B cell (primary cell): Measurements from ENCODE around the gene POU3F3. TPM values are rescaled to one million over a fixed set of nuclear protein-coding genes. Genes with fewer than 3 reads are reported as not detected.
A peak's percentile ranks its signal among the peaks of the same experiment; 100 is the strongest.

Experiments
- ATAC-seq: fragments of 200-7000 bp; cut with Tn5 transposase; one replicate; pipeline ENCODE4 v1.10.0; 2021; ENCODE audit warnings: low read depth, mild to moderate bottlenecking, moderate number of reproducible peaks, moderate library complexity
- CTCF ChIA-PET: fragments of 350-600 bp; sonication (Branson Sonifier 250); formaldehyde crosslinking; loops from one replicate; lab custom pipeline; 2021; ENCODE audit warnings: antibody characterized with exemption, inconsistent platforms; lab: Charles Lee
- POLR2A ChIA-PET: fragments of 350-600 bp; sonication (Branson Sonifier 250); formaldehyde crosslinking; loops from one replicate; lab custom pipeline; 2021; ENCODE audit warnings: antibody characterized with exemption; lab: Charles Lee
- DNase-seq: peaks from one replicate; pipeline ENCODE4 v3.0.0; 2013
- H2AFZ ChIP-seq: 2 replicates; pipeline ENCODE4 v1.6.1; 2012; ENCODE audit warnings: mild to moderate bottlenecking, low read depth, low read length; ENCODE audit not compliant: insufficient read depth, poor library complexity, severe bottlenecking
- H3K27ac ChIP-seq, 2 donors: 1 replicate in 1 of 2; 2 replicates in 1 of 2; pipeline ENCODE4 v1.5.1; 2012 to 2013; ENCODE audit warnings: low read length in 2 of 2, mild to moderate bottlenecking in 2 of 2, moderate library complexity in 1 of 2
- H3K27me3 ChIP-seq, 4 experiments: fragments of 200-600 bp in 1 of 4; sonication (generic) in 1 of 4; replicated peaks in 1 of 4; 1 replicate in 2 of 4; 2 replicates in 2 of 4; pipeline versions ENCODE4 v1.6.1 to v1.7.0; 2013 to 2016; ENCODE audit warnings: low read length in 3 of 4, mild to moderate bottlenecking in 2 of 4, mixed read lengths in 1 of 4, moderate library complexity in 1 of 4; ENCODE audit not compliant: insufficient read depth in 4 of 4, control insufficient read depth in 3 of 4; ENCODE audit errors: control extremely low read depth in 1 of 4
- H3K36me3 ChIP-seq, 2 experiments: replicated peaks in 1 of 2; 1 replicate in 1 of 2; 2 replicates in 1 of 2; pipeline versions ENCODE4 v1.6.1 to v1.7.1; 2013; ENCODE audit warnings: low read length in 1 of 2; ENCODE audit not compliant: insufficient read depth in 2 of 2, control insufficient read depth in 1 of 2; ENCODE audit errors: control extremely low read depth in 1 of 2, extremely low read depth in 1 of 2
- H3K4me1 ChIP-seq, 2 donors: fragments of 200-600 bp in 1 of 2; sonication (generic) in 1 of 2; 1 replicate in 1 of 2; 2 replicates in 1 of 2; pipeline versions ENCODE4 v1.5.1 to v1.6.1; 2013 to 2017; ENCODE audit warnings: low read length in 2 of 2; ENCODE audit not compliant: control insufficient read depth in 2 of 2, insufficient read depth in 2 of 2
- H3K4me2 ChIP-seq: replicated peaks from 2 replicates; pipeline ENCODE3; 2012; ENCODE audit warnings: mild to moderate bottlenecking, low read depth, low read length; ENCODE audit not compliant: poor library complexity, severe bottlenecking
- H3K4me3 ChIP-seq, 5 experiments: fragments of 200-600 bp in 1 of 5; sonication (generic) in 1 of 5; 1 replicate in 3 of 5; 2 replicates in 2 of 5; pipeline versions ENCODE4 v1.5.1 to v1.7.0; 2011 to 2016; ENCODE audit warnings: low read length in 4 of 5, mild to moderate bottlenecking in 4 of 5, low read depth in 2 of 5, control low read depth in 1 of 5, moderate library complexity in 1 of 5; ENCODE audit not compliant: insufficient read depth in 1 of 5; ENCODE audit errors: control extremely low read depth in 1 of 5, extremely low read depth in 1 of 5
- H3K79me2 ChIP-seq: fragments of 200-600 bp; sonication (generic); one replicate; pipeline ENCODE4 v1.6.0; 2016; ENCODE audit warnings: low read length; ENCODE audit not compliant: control insufficient read depth, insufficient read depth
- H3K9ac ChIP-seq: fragments of 200-600 bp; sonication (generic); 2 replicates; pipeline ENCODE4 v1.6.1; 2017; ENCODE audit warnings: mild to moderate bottlenecking, low read length, moderate library complexity
- H3K9me3 ChIP-seq, 3 donors: one replicate each; pipeline versions ENCODE4 v1.6.1 to v1.7.1; 2013; ENCODE audit warnings: low read length in 2 of 3; ENCODE audit not compliant: control insufficient read depth in 2 of 3, insufficient read depth in 1 of 3; ENCODE audit errors: control extremely low read depth in 1 of 3
- H4K20me1 ChIP-seq: 2 replicates; pipeline ENCODE4 v1.6.0; 2012; ENCODE audit warnings: mild to moderate bottlenecking, low read length; ENCODE audit not compliant: insufficient read depth, control insufficient read depth, poor library complexity, severe bottlenecking
- H3K27ac Mint-ChIP-seq: one replicate; pipeline ENCODE4 v1.8.0; 2021; ENCODE audit warnings: mixed read lengths
- H3K27me3 Mint-ChIP-seq: one replicate; pipeline ENCODE4 v1.8.0; 2021; ENCODE audit warnings: mixed read lengths
- H3K4me1 Mint-ChIP-seq: one replicate; pipeline ENCODE4 v1.8.0; 2021; ENCODE audit warnings: mixed read lengths
- H3K4me3 Mint-ChIP-seq: one replicate; pipeline ENCODE4 v1.8.0; 2021; ENCODE audit warnings: mixed read lengths
- H3K9me3 Mint-ChIP-seq: one replicate; pipeline ENCODE4 v1.8.0; 2022; ENCODE audit warnings: mixed read lengths; ENCODE audit not compliant: insufficient read depth
- EZH2 ChIP-seq: IDR thresholded peaks from 2 replicates; pipeline ENCODE4 v1.6.1; 2012; ENCODE audit warnings: borderline replicate concordance, low read depth, mild to moderate bottlenecking, moderate library complexity, low read length; ENCODE audit not compliant: insufficient read depth, poor library complexity, severe bottlenecking
- WGBS: methylation state at CpG from one replicate; pipeline ENCODE4 v1.1.5; 2013; ENCODE audit warnings: missing lambda C conversion rate; ENCODE audit not compliant: insufficient coverage; 5-methylcytosine and 5-hydroxymethylcytosine counted together
- intact Hi-C: fragments of 100-400 bp; cut with micrococcal nuclease; formaldehyde crosslinking; loops from one replicate; pipeline ENCODE4 v1.10.0; 2022
- polyA plus RNA-seq: library from polyadenylated mRNA; depleted of rRNA; stranded (reverse); fragments of >200 nt; gene quantifications from 2 replicates; pipeline ENCODE4 v1.2.3, GENCODE V29; 2012
- total RNA-seq, 2 donors: library from RNA; stranded (reverse); fragments of 120-200 nt in 1 of 2; gene quantifications; 1 replicate in 1 of 2; 2 replicates in 1 of 2; pipeline versions ENCODE4 v1.2.3 to v1.2.4, GENCODE V29; 2013 to 2022
- TF ChIP-seq, protein P1 (sequence below): fragments of 200-600 bp; IDR thresholded peaks from one replicate; pipeline ENCODE4 v1.8.0; 2022; ENCODE audit warnings: antibody characterized with exemption, mild to moderate bottlenecking

POU3F3 gene
- total and polyA plus RNA-seq, 2 donors (not counting 1 experiment from before 2014, with no cell fraction given): 0.03 to 0.12 TPM

DNA sequence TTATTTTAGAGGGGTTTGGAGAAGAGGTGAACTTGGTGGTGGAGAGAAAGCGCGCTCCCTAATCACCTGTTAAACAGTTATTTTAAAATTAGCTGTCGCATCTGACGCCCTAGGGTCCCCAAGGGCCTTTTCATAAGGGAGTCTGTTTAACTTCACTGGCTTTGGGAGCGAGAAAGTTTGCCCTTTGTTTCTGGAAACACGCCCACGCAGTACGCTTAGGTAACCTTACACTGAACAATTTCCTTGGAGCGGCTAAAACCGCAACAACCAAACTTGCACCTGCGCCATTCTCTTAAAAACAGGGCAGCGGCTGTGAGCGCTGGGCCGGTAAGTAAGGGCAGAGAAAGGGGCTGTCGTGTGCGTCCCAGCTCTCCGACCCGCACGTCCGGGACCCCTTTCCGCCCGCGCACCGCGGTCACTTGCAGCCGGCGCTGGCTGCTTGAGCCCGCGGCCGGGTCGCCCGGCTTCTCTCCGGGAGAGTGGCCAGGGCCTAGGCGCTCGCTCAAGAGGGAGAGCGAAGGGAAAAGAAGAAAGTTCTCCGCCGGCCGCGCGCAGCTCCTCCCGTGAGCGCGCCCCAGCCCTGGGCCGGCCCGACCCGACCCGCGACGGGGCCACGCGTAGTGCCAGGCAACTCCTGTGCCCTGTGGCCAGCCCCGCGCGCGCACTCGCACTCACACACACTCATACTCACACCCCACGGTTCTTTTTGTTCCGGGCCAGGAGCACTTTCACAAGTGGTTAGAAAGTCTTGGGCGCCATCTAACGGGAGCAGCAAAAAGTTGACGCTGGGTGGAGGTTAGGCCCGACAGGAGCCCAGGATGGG, 19.2 kb downstream of the POU3F3 start:
- CTCF ChIA-PET: interaction anchor here (0.7 to 1.5 kb wide), 6 partner anchors 11 to 103 kb away, joined by 3 to 5 read pairs (median 3); no protein-coding TSS in a partner anchor
- H3K9me3 ChIP-seq: peaks cover 0 to 3% (median 0%) of the 10 kb centered on the region in 3 donors
- intact Hi-C loops: loop anchor here (5.0 kb wide), 1 partner anchor 104 kb away; no protein-coding TSS in a partner anchor
- DNase-seq (peak; percentile 80), ATAC-seq (peak; percentile 80)
- TF ChIP-seq EZH2: peak; percentile 2
- TF ChIP-seq, protein P1, sequence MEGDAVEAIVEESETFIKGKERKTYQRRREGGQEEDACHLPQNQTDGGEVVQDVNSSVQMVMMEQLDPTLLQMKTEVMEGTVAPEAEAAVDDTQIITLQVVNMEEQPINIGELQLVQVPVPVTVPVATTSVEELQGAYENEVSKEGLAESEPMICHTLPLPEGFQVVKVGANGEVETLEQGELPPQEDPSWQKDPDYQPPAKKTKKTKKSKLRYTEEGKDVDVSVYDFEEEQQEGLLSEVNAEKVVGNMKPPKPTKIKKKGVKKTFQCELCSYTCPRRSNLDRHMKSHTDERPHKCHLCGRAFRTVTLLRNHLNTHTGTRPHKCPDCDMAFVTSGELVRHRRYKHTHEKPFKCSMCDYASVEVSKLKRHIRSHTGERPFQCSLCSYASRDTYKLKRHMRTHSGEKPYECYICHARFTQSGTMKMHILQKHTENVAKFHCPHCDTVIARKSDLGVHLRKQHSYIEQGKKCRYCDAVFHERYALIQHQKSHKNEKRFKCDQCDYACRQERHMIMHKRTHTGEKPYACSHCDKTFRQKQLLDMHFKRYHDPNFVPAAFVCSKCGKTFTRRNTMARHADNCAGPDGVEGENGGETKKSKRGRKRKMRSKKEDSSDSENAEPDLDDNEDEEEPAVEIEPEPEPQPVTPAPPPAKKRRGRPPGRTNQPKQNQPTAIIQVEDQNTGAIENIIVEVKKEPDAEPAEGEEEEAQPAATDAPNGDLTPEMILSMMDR: peak; percentile 65
- H3K27me3 Mint-ChIP-seq: peaks cover 31% of the 10 kb centered on the region
- no peaks in the 10 kb centered on the region for H3K36me3 ChIP-seq
- peaks cover 14 to 15% of the 10 kb centered on the region in 2 donors for H3K4me1 ChIP-seq
- H4K20me1 ChIP-seq: no peaks in the 10 kb centered on the region
- H3K79me2 ChIP-seq: no peaks in the 10 kb centered on the region
- no peaks in the 10 kb centered on the region for H3K9me3 Mint-ChIP-seq
- H3K27me3 ChIP-seq: peaks cover 0 to 54% (median 28%) of the 10 kb centered on the region in 4 experiments
- H3K4me1 Mint-ChIP-seq: peaks cover 23% of the 10 kb centered on the region
- H3K9ac ChIP-seq: peak overlapping the region; percentile 65
- peak overlapping the region; percentile 46 for H3K27ac Mint-ChIP-seq
- peak overlapping the region; percentile 82 for H3K4me2 ChIP-seq
- POLR2A ChIA-PET: no interaction called here
- H3K4me3 Mint-ChIP-seq: peak overlapping the region; percentile 89
- no peak overlapping the region for H3K27ac ChIP-seq
- peak overlapping the region; percentile 38 to 78 (median 58) for H3K4me3 ChIP-seq
- H2AFZ ChIP-seq: peak overlapping the region; percentile 70
- WGBS: under 1% methylated on average over 57 of the region's 63 CpGs

DNA sequence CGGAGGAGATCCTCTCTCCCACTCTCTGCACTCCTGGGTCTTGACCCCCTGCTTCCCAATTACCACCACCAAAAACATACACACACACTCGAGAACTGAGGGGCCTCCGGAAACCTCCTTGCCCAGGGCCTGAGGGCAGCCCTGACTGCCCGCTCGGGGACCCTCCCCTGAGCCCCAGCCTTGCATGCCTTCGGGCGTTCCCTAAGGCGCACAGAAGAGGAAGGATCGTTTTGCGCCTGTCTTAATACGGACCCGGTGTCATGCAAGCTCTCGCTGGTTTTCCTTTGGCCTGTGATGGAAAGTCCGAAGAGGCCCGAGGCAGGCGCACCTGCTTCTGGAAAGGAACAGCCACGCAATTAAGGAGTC, 19.8 kb downstream of the POU3F3 start:
- Histone ChIP-seq H3K4me1 (peaks cover 14 to 15% of the 10 kb centered on the region in 2 donors), H3K9me3 (no peaks in the 10 kb centered on the region), H3K4me3 (peak overlapping the region in 3 of 5 experiments; percentile 58 to 78 (median 65)), H4K20me1 (no peaks in the 10 kb centered on the region), H3K27me3 (peaks cover 0 to 52% (median 24%) of the 10 kb centered on the region in 4 experiments), H3K79me2 (no peaks in the 10 kb centered on the region), H3K9ac (peak overlapping the region; percentile 65), H3K36me3 (no peaks in the 10 kb centered on the region), H3K4me2 (peak overlapping the region; percentile 82), H3K27ac (no peak overlapping the region), H2AFZ (peak overlapping the region; percentile 70)
- Mint-ChIP-seq H3K27ac (peak overlapping the region; percentile 46), H3K4me3 (peak overlapping the region; percentile 89), H3K9me3 (no peaks in the 10 kb centered on the region), H3K27me3 (peaks cover 29% of the 10 kb centered on the region), H3K4me1 (peaks cover 23% of the 10 kb centered on the region)
- ATAC-seq: no peak
- CTCF ChIA-PET: interaction anchor here (0.9 to 1.6 kb wide), 4 partner anchors 9 to 23 kb away, joined by 3 to 4 read pairs (median 4); no protein-coding TSS in a partner anchor
- intact Hi-C loops: loop anchor here (5.0 kb wide), 1 partner anchor 104 kb away; no protein-coding TSS in a partner anchor
- no peak for DNase-seq
- POLR2A ChIA-PET: no interaction called here
- 62% methylated on average over 17 of the region's 17 CpGs for WGBS
- TF ChIP-seq, protein P1: no peak
- no peak for TF ChIP-seq EZH2
